Inflammatory macrophage treated with lipopolysaccharide for 1 hour (primary cell): ENCODE measurements around the gene GPR52.

ENCODE experiments used
- DNase-seq, 2 donors: peaks; one replicate each; pipeline ENCODE4 v3.0.0-alpha.2; 2020 to 2022

GPR52 gene

DNA sequence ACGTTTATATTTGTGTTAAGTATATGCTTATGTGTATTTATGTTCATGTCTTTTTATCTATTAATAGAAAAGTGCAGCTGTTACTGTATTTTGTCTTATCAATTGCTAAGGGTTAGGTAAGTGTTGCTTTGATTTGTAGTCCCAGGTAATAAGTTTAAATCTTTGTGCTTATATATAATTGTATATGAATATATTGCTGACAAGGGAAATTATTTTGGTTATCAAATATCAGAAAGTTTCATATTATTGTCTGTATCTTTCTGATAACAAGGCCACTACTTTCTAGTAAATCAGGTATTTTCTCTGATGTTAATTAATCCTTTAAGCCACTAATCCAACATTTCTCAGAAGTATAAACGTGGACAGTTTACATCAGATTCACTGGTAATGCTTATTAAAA lies 21.3 kb downstream of the GPR52 start:
- no peak for DNase-seq

DNA sequence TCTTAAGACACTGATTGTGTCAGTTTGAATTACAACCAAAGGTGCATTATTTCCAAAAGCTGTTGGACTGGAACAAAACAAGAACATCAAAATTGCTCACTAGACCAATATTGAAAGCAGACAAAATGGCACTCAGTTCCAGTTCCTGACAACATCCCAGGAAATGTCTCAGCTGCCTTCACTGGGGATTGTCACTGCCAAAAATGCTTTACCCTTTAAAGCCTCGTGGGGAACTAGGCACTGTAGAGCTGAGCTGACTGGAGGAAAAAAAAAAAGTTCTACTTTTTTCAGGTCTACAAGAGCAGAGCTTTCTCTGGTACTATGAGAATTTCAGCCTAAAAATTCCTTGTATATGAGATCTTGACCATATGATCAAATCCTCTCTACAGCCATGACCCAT lies 21.9 kb downstream of the GPR52 start:
- no peak for DNase-seq

DNA sequence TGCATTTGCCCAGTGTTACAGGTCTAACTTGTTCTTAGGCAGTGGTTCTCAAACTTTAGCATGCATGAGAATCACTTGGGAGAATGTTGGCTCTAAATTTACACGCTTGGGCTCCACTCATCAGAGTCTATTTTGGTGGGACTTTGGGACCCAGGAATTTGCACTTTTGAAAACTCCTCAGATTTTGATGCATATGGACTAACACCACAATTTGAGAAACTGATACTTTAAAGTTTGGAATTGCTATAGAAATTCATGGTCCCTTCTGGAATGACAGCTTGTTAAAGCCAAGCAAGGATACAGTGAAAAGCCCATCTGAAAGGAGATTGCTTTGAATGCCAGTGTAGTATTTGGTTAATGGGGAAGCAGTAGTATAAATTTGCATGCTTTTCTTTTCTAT lies 31.5 kb downstream of the GPR52 start:
- no peak for DNase-seq

DNA sequence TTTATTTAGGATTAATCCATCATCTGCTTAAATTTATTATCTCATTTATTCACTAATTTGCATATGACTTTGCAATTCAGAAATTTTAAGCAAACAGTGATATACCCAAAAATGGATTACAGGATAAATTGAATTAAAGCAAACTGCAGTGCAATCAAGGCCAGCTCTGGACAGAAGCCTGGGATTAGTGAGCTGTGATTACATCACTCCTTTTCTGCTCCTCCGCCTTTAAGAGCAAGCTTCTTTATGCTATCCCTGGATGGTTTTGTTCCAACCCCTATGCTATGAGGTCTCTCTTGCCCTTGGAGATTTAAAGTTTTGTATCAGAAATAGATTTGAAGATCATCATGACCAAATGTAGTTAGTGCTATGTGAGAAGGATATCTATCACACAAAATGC lies 32.6 kb downstream of the GPR52 start:
- no peak for DNase-seq

DNA sequence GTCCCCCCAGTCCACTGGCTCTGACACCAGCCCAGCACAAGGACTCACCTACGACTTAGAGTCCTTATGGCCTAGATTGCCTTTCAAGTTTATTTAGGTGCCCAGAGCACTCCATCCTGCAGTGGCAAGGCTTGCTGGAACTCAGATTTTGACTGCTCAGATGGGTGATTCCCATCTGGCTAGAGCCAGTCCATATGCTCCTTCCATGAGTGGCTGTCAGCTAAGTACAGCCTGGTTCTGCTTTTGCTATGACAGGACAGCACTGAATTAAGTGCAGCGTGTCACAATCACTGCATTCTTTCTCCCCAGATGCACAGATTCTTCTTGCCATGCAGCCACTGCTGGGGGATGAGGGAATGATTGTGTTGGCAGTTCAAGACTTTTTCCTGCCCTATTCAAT lies 43.8 kb downstream of the GPR52 start:
- no peak for DNase-seq

DNA sequence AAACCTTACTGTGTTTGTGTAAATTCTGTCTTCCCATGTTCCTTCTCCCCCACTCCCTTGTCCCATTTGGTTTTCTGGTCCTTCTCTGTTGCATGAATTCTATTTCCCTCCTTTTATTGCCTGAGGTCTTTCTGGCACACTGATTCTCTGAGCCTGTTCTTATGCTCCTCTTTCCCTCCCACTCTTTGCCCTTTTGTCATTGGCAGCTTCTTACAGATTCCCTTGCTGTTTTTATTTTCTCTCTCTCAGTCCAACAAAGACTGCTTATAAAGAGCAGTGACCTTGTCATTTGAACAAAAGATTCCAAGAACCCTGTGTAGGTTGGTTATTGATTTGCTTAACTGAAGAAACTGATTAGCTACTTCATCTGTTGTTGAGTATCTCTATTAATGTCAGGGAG lies 49.7 kb downstream of the GPR52 start:
- no peak for DNase-seq
